Amygdala (tissue), 56 donors: ENCODE results near the gene H2AZ1.
"Not testable (repeated sequence)": the region's sequence is repeated elsewhere in the genome, so short reads cannot be mapped to it uniquely, and the experiment has no call there.

Experiments
- DNase-seq, 56 donors: peaks; one replicate each; lab custom pipeline; 2025; lab: John Stamatoyannopoulos, UW

H2AZ1 gene

DNA sequence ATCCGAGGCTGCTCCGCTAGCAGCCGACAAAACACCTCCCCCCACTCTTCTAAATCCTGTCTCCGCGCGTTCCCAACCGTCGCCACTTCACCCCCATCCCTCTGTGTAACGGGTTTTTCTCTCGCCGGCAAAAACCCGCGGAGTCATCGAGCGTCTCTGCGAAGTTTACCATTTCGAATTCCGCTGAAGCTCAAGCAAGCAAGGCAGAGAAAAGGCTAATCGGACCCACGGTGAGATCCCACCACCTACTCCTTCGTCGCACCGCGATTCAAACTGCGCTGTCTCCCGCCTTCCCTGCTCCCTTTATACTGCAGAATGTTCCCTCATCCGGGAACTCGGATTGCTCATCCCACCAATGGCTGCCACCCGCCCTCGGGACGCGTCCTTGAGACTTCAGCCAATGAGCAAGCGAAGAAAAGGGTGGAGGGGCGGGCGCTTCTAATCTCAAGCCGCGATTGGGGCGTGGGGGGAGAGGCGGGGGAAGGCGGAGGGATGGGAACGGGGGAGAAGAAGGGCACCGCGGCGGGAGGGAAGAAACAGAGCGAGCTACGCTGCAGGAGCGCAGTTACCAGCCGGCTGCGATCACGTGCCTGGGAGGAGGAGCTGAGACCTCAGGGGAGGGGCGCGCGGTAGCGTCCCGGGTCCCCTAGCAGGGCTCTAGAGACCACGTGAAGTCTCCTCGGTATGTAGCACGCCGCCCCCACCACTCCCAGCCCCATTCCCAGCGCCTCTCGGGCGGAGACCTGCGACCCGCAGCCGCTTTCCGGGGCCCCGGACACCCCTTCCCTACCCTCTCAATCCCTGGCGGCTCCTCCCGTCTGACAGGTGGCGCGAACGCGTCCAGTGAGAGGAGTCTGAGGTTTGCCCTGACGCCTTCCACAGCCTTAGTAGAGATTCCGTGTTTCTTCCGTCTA lies at the start of gene H2AZ1:
Gene H2AZ1, minus strand, starts transcription at position 277 of the 914 bp plus-strand sequence. Its CDS starts 105 bp downstream, at position 172.
- peak; percentile 65 to 99 (median 98) for DNase-seq

DNA sequence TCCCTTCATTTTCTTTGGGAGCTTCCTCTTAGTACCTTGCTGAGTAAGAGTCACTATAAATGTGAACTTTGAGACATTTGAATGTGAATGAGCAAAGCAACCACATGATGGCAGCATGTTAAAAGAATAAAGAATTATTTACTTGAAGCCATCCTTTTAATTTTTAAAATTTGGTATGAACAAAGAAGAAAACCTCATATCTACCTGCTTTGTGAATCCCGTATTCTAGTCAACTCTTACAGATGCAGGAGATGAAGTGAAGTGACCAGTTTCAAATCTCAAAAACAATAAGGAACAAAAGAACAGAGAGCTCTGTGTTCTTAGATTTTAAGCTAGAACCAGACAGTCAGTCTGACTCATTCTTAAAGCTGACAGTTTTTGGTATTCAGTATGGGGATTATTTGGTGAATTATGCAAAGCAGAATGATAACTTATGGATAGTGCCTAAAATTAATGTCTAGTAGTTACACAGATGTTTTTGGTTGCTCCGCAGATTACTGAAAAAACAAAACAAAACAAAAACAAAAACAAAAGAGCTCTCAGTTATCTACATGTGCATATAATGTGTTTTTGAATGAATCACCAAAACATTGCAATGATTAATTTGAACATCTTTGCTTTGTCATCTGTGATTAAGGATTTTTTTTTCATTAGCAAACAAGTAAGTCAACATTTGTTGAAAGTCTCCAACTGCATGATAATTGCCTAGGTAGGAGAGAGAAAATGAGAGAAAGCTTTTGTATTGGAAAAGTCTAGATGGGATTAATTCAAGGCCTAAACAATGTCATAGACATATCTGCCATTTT lies 48.2 kb upstream of the H2AZ1 start:
- DNase-seq = peak in 1 of 56 donors; percentile 36

- no peak for DNase-seq
Measured at GRCh38 chr4:99991741-99992140, 41.7 kb upstream of the H2AZ1 start.

DNA sequence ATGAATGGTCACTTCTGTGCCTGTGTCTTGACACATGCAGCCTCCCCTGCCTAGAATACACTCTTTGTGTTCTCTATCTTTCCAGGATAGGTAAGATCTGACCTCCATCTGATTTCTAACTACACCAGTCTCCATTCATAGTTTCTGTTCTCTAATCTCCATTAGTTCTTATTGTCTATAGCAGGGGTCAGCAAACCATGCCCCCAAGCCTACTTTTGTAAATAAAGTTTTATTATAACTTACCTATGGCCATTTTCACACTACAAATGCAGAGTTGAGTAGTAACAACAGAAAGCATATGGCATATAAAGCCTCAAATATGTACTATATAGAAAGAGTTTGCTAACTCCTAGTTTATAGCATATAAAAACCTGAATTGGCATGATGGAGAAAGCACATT lies 37.6 kb upstream of the H2AZ1 start:
- DNase-seq = no peak

GRCh38 chr4:99986792-99987191 lies 36.7 kb upstream of the H2AZ1 start:
- no peak for DNase-seq

GRCh38 chr4:99983289-99983943 lies 33.3 kb upstream of the H2AZ1 start:
- DNase-seq = no peak

DNA sequence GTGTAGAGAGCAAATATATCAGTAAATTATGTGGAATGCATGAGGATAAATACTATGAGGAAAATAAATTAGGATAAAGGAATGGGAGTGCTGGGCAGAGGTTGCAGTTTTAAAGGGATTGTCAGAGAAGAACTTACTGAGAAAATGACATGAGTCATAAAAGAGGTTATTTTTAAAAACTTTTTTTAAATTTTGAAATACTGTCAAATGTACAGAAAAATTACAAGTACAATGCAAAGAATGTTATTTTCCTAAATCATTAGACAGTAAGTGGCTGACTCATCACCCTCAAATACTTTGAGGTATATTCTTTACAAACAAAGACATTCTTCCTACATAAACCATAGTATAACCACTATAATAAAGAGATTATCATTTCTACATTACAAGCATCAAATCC lies 29.8 kb upstream of the H2AZ1 start:
- no peak for DNase-seq

- DNase-seq = no peak
Measured at GRCh38 chr4:99971453-99972111, 21.5 kb upstream of the H2AZ1 start.

DNA sequence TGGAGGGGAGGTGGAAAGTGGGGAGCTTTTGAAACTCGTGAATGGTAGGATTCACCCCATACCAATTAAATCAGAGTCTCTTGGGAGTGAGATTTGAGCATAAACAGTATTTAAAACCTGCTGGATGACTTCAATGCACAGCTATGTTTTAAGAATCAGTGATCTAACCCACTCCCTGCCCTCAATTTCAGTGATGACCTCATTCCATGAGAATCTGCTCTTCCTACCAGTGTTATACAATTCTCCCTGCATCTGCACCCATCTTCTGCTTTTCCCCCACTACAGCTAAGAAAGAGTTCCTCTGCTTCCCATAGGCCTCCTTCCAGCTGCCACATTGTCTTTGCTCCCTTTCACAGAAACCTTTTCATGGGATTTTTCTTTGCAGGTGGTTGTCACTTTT lies 18.3 kb upstream of the H2AZ1 start:
- DNase-seq = no peak

- no peak for DNase-seq
Measured at GRCh38 chr4:99966692-99967091, 16.6 kb upstream of the H2AZ1 start.

- DNase-seq = no peak
Measured at GRCh38 chr4:99965674-99966350, 15.7 kb upstream of the H2AZ1 start.

- no peak for DNase-seq
Measured at GRCh38 chr4:99965173-99965572, 15.1 kb upstream of the H2AZ1 start.

DNA sequence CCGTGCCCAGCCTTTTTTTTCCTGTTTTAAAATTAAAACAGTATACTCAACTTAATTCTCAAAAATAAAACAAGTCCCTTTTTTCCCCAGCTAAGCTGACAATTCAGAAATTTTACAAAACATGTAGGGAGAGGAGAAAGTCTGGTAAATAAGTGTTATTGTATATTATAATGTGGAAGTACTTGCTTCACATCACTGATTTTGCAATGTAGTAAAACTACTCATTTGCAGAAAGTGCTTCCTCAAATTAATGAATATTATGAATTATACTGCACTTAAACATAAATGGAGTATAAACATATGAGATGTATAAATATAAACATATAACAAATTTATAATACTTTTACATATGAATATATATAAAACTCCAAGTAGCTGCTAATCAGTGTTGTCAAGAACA lies 11.6 kb upstream of the H2AZ1 start:
- no peak for DNase-seq

GRCh38 chr4:99960648-99961047 lies 10.6 kb upstream of the H2AZ1 start:
- DNase-seq = no peak

- not testable (repeated sequence) for DNase-seq
Measured at GRCh38 chr4:99958207-99958606, 8.1 kb upstream of the H2AZ1 start.

DNA sequence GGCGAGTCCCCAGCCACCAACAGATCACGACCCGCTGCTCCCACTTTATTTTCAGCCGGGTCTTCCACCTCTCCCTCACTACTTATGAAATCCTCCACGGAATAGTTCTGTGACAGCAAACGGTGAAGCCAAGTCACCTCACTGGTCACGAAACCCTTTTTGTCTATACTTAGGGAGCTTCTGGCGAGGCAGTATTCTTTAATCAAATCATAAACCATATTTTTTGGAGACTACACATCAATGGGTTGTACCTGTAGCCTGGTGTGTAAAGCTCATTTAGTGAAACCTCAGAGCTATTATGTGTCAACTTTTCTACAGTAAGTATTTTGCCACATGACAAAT lies 809 bp upstream of the H2AZ1 start:
- no peak for DNase-seq

- peak; percentile 15 to 91 (median 76) for DNase-seq
Measured at GRCh38 chr4:99949034-99949998, 759 bp downstream of the H2AZ1 start.

DNA sequence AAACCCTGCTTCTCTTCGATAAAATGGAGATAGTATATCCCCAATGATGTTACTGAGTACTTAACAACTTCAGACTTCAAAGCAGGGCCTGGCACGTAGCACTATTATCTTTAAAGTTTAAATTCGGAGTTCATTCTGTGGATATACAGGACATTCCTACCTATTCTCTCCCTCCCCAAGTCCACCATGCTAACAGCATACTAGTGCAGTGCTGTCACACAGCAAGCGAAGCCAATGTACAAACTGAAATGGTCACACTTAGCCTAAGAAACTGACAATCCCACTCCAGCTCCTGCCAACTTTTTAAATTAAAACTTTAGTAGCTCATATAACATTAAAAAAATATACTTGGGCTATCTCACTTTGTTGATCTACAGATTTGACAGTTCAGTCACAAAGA lies 2.5 kb downstream of the H2AZ1 start:
- DNase-seq = no peak

DNA sequence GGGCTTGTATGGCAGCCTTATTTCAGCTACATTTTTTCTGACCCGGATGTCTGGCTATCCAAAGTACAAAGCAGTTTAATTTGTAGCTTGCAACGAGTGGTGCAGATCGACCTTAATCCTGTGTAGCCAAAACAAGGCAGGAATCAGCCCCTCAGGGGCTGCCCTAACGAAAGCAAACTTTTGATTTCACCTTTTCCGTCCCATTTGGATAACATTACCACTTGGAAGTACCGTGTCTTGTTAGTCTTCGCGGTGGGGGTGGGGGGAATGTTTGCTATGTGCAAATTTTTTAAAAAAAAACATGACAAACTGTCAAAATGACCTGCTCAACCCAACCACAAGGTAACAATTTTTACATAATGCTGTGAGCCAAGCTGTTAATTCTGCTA lies 2.9 kb downstream of the H2AZ1 start:
- DNase-seq = peak in 2 of 56 donors; percentile 11 to 25
